GM10248 (cell line): ENCODE results near the gene KIF2C.

Source experiments
- CTCF ChIA-PET: fragments of 300-600 bp; sonication (Branson Sonifier 250); formaldehyde crosslinking; extraction: SDS; loops from one replicate; lab custom pipeline; 2021; ENCODE audit warnings: antibody characterized with exemption; lab: Yijun Ruan, JAX
- POLR2A ChIA-PET: fragments of 350-650 bp; sonication (Branson Sonifier 250); formaldehyde crosslinking; extraction: SDS; loops from one replicate; lab custom pipeline; 2020; ENCODE audit warnings: antibody characterized with exemption; lab: Yijun Ruan, JAX
- DNase-seq: peaks from one replicate; pipeline ENCODE4 v3.0.0; 2012; ENCODE audit errors: extremely low spot score
- CTCF ChIP-seq: IDR thresholded peaks from 2 replicates; pipeline ENCODE4 v1.5.1; 2012; ENCODE audit warnings: mild to moderate bottlenecking, low read depth; ENCODE audit errors: extremely low read depth, missing control alignments, control extremely low read depth

Gene KIF2C

GRCh38 chr1:44817307-44817706 lies 77.7 kb downstream of the KIF2C start:
- no peak for DNase-seq
- ChIA-PET CTCF (interaction anchor here (1.7 to 5.4 kb wide), 5 partner anchors 9 to 86 kb away, joined by 6 to 42 read pairs (median 8); partner anchors contain the start of genes BTBD19, DYNLT4, PLK3 and RNU5D-1), POLR2A (interaction anchor here (0.6 to 5.5 kb wide), 5 partner anchors 9 to 96 kb away, joined by 5 to 120 read pairs (median 57); partner anchors contain the start of genes BTBD19, DYNLT4, PLK3 and RPS8)
- TF ChIP-seq CTCF, result no peak
